Mesodermal cell (in vitro differentiated cells): Measurements from ENCODE around the gene SNAI3.

Experiments
- H3K27ac ChIP-seq: 2 replicates; pipeline ENCODE4 v1.7.0; 2013; ENCODE audit warnings: mild to moderate bottlenecking, low read depth, low read length, moderate library complexity; ENCODE audit not compliant: severe bottlenecking
- H3K36me3 ChIP-seq: 2 replicates; pipeline ENCODE4 v1.7.1; 2013; ENCODE audit warnings: mild to moderate bottlenecking, low read length, moderate library complexity; ENCODE audit not compliant: control insufficient read depth, insufficient read depth
- H3K4me1 ChIP-seq: one replicate; pipeline ENCODE4 v1.7.1; 2013; ENCODE audit warnings: mild to moderate bottlenecking, low read length; ENCODE audit not compliant: insufficient read depth, control insufficient read depth, poor library complexity, severe bottlenecking
- H3K4me3 ChIP-seq: 2 replicates; pipeline ENCODE4 v1.7.0; 2013; ENCODE audit warnings: low read length, control low read depth, mild to moderate bottlenecking; ENCODE audit not compliant: insufficient read depth, poor library complexity, severe bottlenecking; ENCODE audit errors: extremely low read depth
- H3K9me3 ChIP-seq: 2 replicates; pipeline ENCODE4 v1.7.1; 2013; ENCODE audit warnings: mild to moderate bottlenecking, low read length, moderate library complexity; ENCODE audit not compliant: control insufficient read depth
- WGBS, 2 experiments: methylation state at CpG; one replicate each; pipeline ENCODE4 v1.1.5; 2013; ENCODE audit warnings: missing lambda C conversion rate in 2 of 2; ENCODE audit not compliant: insufficient coverage in 2 of 2; 5-methylcytosine and 5-hydroxymethylcytosine counted together

Gene SNAI3

DNA sequence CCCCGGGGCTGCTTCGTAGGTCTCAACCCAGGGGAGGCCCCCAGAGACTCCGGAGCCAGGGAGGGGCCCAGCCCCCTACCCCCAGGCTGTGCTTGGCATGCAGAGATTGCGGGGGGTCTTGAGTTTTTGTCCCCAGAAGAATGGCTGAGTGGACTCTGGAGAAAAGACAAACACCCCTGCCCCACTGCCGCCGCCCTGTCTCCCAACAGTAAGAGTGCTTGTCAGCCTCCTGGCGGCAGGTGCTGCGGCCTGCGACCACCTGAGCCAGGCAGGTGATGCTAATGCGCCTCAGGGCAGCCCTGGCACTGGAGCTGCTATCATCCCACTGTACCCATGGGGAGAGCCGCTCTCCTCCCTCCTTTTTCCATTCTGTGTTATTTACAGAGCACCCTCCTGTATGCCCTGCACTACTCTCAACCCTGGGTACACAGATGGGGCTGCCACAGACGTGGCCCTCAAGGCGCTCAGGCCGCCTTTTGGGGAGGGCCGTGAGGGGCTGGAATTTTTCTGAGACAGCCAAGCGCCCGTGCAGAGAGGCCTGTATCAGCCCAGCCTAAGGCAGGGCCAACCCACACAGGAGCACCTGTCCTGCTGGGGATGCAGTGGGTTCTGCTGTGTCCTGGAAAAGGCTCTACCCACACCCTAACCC is 50.5 kb downstream of the SNAI3 start:
- H3K36me3 ChIP-seq, result peaks cover 22% of the 10 kb centered on the region
- no peak overlapping the region for H3K27ac ChIP-seq
- H3K4me3 ChIP-seq, result no peak overlapping the region
- H3K9me3 ChIP-seq, result no peaks in the 10 kb centered on the region
- WGBS, 2 experiments, result 93 to 99% methylated on average over 14 to 15 of the region's 17 CpGs
- H3K4me1 ChIP-seq, result peaks cover 3% of the 10 kb centered on the region

DNA sequence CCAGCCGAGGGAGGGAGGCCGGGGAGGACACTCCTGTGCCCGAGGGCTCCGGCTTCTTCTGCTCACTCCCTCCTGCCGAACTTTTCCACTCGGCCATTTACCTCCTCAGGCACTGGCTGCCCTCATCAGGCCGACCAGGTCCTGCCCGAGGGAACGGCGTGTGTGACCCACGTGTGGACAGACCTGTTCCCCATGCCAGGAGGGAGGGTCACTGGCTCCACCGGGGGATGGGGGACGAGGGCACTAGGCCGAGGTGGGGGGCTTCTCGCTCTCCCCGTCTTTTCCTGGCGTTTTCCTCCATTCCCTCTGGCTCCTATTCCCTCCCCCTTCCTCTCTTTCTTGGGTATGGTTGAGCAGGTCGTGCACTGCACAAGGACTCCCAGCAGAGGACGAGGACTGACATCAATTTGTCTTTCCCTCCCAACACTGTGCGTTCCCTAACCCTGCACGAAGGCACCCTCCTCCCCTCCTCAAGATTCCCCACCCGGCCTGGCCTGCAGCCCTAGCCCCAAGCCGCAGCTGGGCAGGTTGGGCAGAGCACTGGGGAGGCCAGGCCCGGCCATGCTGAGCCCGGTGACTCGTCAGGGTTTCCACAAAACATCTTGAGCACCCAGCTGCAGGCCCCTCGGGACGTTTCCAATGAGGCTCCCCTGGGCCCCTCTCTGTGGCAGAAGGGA is 51.2 kb downstream of the SNAI3 start:
- H3K36me3 ChIP-seq, result peaks cover 29% of the 10 kb centered on the region
- 26 to 45% methylated on average over 18 to 20 of the region's 28 CpGs for WGBS, 2 experiments
- no peaks in the 10 kb centered on the region for H3K9me3 ChIP-seq
- H3K4me1 ChIP-seq, result peaks cover 3% of the 10 kb centered on the region
- H3K27ac ChIP-seq, result no peak overlapping the region
- peak overlapping the region; percentile 44 for H3K4me3 ChIP-seq

- no peak overlapping the region for H3K27ac ChIP-seq
- H3K4me3 ChIP-seq, result peak overlapping the region; percentile 44
- no peaks in the 10 kb centered on the region for H3K9me3 ChIP-seq
- H3K4me1 ChIP-seq, result peaks cover 3% of the 10 kb centered on the region
- peaks cover 36% of the 10 kb centered on the region for H3K36me3 ChIP-seq
- 1 to 5% methylated on average over 66 to 68 of the region's 82 CpGs for WGBS, 2 experiments
Observed at GRCh38 chr16:88634141-88634993, 51.9 kb downstream of the SNAI3 start.

DNA sequence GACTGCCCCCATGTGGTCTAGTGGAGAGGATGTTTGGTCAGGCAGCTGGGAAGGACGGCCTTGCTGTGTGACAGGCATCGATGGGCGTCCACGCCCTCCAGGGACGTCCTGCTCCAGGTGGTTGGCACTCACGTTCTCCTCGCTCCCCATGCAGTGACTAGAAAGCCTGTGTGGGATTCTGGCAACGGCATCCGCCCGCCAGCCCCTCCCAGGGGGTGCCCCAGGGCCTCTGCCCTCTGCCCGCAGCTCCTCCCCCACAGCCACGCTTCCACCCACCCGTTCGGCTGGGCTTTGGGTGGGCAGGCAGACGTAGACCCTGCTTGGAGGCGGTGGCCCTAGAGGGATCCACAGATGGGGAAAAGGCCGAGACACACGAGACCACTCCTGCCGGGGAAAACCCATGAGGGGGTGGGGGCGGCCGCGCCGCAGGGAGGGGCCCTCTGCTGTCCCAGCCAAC is 52.6 kb downstream of the SNAI3 start:
- 55 to 74% methylated on average over 18 to 19 of the region's 23 CpGs for WGBS, 2 experiments
- peak overlapping the region; percentile 44 for H3K4me3 ChIP-seq
- H3K4me1 ChIP-seq, result peaks cover 3% of the 10 kb centered on the region
- H3K36me3 ChIP-seq, result peaks cover 41% of the 10 kb centered on the region
- H3K9me3 ChIP-seq, result no peaks in the 10 kb centered on the region
- H3K27ac ChIP-seq, result no peak overlapping the region

DNA sequence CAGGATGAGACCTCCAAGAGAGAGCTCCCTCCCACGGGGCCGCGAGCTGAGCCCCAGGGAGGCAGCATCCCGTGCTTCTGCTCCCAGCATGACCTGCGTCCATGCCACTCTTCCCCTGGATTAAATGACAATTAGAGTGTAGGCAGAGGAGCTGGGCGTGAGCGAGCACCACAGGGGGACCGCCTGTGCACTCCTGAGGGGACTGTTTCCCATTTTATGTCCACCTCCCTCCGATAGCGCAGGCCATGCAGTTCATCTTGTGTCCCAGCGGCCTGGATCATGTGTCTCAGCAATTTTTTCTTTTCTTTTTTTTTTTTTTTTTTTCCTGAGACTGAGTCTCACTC is 53.7 kb downstream of the SNAI3 start:
- no peak overlapping the region for H3K4me3 ChIP-seq
- WGBS, 2 experiments, result 94 to 97% methylated on average over 8 to 11 of the region's 11 CpGs
- H3K9me3 ChIP-seq, result no peaks in the 10 kb centered on the region
- H3K36me3 ChIP-seq, result peaks cover 52% of the 10 kb centered on the region
- peaks cover 3% of the 10 kb centered on the region for H3K4me1 ChIP-seq
- no peak overlapping the region for H3K27ac ChIP-seq

- Histone ChIP-seq H3K36me3 (peaks cover 57% of the 10 kb centered on the region), H3K4me1 (peaks cover 2% of the 10 kb centered on the region), H3K9me3 (no peaks in the 10 kb centered on the region), H3K27ac (no peak overlapping the region), H3K4me3 (no peak overlapping the region)
- WGBS, 2 experiments, result 89 to 92% methylated on average over 26 to 29 of the region's 30 CpGs
Observed at GRCh38 chr16:88631920-88632586, 54.3 kb downstream of the SNAI3 start.

DNA sequence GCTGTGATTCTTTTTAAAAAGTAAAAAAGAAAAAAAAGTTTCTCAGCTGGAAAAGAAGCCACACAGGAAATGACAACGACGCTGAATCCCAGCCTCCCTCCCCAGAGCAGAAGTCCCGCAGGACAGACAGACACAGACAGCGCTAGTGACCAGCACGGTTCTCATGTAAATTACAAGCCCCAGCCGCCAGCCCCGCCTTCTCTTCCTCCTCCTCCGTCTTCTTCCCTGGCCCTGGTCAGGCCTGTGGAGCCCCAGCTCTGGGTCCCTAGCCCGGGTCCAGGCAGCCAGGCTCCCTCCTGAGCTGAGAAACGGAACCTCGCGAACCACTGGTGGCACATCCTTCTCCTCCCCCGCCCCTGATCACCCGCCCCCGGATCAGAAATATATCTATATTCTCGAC is 54.9 kb downstream of the SNAI3 start:
- WGBS, 2 experiments, result 58 to 64% methylated on average over 9 of the region's 16 CpGs
- no peak overlapping the region for H3K4me3 ChIP-seq
- peaks cover 63% of the 10 kb centered on the region for H3K36me3 ChIP-seq
- no peaks in the 10 kb centered on the region for H3K9me3 ChIP-seq
- H3K4me1 ChIP-seq, result no peaks in the 10 kb centered on the region
- no peak overlapping the region for H3K27ac ChIP-seq

DNA sequence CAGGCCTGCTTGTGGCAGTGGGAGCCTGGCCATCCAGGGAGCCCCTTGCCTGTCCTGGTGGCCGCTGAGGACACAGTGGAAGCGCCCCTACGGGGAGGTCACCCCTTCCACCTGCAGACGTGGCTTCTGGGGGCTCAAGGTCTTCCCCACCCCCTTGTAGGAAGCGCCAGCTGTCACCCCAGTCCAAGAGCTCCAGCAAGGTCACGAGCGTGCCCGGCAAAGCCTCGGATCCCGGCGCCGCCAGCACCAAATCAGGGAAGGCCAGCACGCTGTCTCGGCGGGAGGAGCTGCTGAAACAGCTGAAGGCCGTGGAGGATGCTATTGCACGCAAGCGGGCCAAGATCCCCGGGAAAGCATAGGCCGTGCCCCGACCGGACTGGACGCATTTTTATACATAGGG is 55.4 kb downstream of the SNAI3 start:
- WGBS, 2 experiments, result 92% methylated on average over 16 to 23 of the region's 23 CpGs
- Histone ChIP-seq H3K27ac (no peak overlapping the region), H3K36me3 (peaks cover 67% of the 10 kb centered on the region), H3K4me3 (no peak overlapping the region), H3K9me3 (no peaks in the 10 kb centered on the region), H3K4me1 (no peaks in the 10 kb centered on the region)

DNA sequence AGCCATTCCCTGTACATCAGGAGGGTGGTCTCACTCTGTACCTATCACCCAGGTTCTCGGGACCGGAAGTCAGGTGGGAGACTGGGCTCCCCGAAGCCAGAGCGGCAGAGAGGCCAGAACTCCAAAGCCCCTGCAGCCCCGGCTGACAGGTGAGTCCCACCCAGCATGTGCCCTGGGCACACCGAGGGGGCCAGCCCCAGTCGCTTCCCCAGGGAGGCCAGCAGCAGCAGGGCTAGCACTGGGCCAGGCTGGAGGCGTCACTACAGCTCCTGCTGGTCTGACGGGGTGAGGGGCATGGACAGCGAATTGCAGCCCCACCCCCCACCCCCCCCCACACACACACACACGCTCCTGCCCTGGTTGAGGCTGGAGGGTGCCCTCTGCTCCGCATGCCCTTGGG is 55.9 kb downstream of the SNAI3 start:
- WGBS, 2 experiments, result 97 to 100% methylated on average over 8 to 9 of the region's 12 CpGs

GRCh38 chr16:88629835-88630234 is 56.5 kb downstream of the SNAI3 start:
- H3K9me3 ChIP-seq, result no peaks in the 10 kb centered on the region
- H3K4me1 ChIP-seq, result no peaks in the 10 kb centered on the region
- H3K36me3 ChIP-seq, result peaks cover 75% of the 10 kb centered on the region
- H3K27ac ChIP-seq, result no peak overlapping the region
- no peak overlapping the region for H3K4me3 ChIP-seq
- 84 to 91% methylated on average over 7 to 8 of the region's 9 CpGs for WGBS, 2 experiments

More for the DNA sequence above, 55.9 kb downstream of the SNAI3 start:
- Histone ChIP-seq H3K36me3 (peaks cover 69% of the 10 kb centered on the region), H3K27ac (no peak overlapping the region), H3K4me3 (no peak overlapping the region), H3K4me1 (no peaks in the 10 kb centered on the region), H3K9me3 (no peaks in the 10 kb centered on the region)
